Mesendoderm (in vitro differentiated cells): ENCODE data around the gene DPP3.
"Not testable (repeated sequence)": the region's sequence is repeated elsewhere in the genome, so short reads cannot be mapped to it uniquely, and the experiment has no call there.

ENCODE experiments used
- DNase-seq: peaks from one replicate; pipeline ENCODE4 v3.0.0; 2013
- H2AK5ac ChIP-seq: 2 replicates; pipeline ENCODE4 v1.6.1; 2013; ENCODE audit warnings: low read length, inconsistent platforms
- H2BK120ac ChIP-seq: 2 replicates; pipeline ENCODE4 v1.6.1; 2013; ENCODE audit warnings: low read depth, mild to moderate bottlenecking, low read length, moderate library complexity, mixed read lengths
- H2BK15ac ChIP-seq: replicated peaks from 2 replicates; pipeline ENCODE4 v1.6.1; 2013; ENCODE audit warnings: low read depth, mild to moderate bottlenecking, moderate library complexity
- H2BK5ac ChIP-seq: 2 replicates; pipeline ENCODE4 v1.6.1; 2013; ENCODE audit warnings: low read length, inconsistent platforms
- H3K18ac ChIP-seq: 2 replicates; pipeline ENCODE4 v1.6.1; 2013; ENCODE audit warnings: mild to moderate bottlenecking, low read length, mixed read lengths
- H3K23ac ChIP-seq: one replicate; pipeline ENCODE4 v1.6.1; 2013; ENCODE audit warnings: low read length
- H3K27ac ChIP-seq: 2 replicates; pipeline ENCODE4 v1.5.1; 2013; ENCODE audit warnings: low read depth, mild to moderate bottlenecking, inconsistent platforms, low read length, moderate library complexity
- H3K27me3 ChIP-seq: 2 replicates; pipeline ENCODE4 v1.6.1; 2013; ENCODE audit warnings: low read length, control low read depth, mild to moderate bottlenecking, inconsistent platforms; ENCODE audit not compliant: insufficient read depth, poor library complexity
- H3K36me3 ChIP-seq: 2 replicates; pipeline ENCODE4 v1.6.1; 2013; ENCODE audit warnings: low read length, inconsistent platforms; ENCODE audit not compliant: control insufficient read depth, insufficient read depth
- H3K4ac ChIP-seq: one replicate; pipeline ENCODE4 v1.6.1; 2013; ENCODE audit warnings: low read depth, mild to moderate bottlenecking, low read length, moderate library complexity
- H3K4me1 ChIP-seq: 2 replicates; pipeline ENCODE4 v1.6.1; 2013; ENCODE audit warnings: low read depth, low read length, inconsistent platforms; ENCODE audit not compliant: control insufficient read depth
- H3K4me2 ChIP-seq: 2 replicates; pipeline ENCODE4 v1.6.1; 2013; ENCODE audit warnings: low read length
- H3K4me3 ChIP-seq: 2 replicates; pipeline ENCODE4 v1.5.1; 2013; ENCODE audit warnings: mild to moderate bottlenecking, low read length
- H3K56ac ChIP-seq: one replicate; pipeline ENCODE4 v1.6.1; 2013; ENCODE audit warnings: low read length
- H3K79me1 ChIP-seq: 2 replicates; pipeline ENCODE4 v1.6.1; 2013; ENCODE audit warnings: low read length, inconsistent platforms
- H3K79me2 ChIP-seq: 2 replicates; pipeline ENCODE4 v1.6.1; 2013; ENCODE audit warnings: mild to moderate bottlenecking, low read length; ENCODE audit not compliant: control insufficient read depth, insufficient read depth
- H3K9ac ChIP-seq: 2 replicates; pipeline ENCODE4 v1.6.1; 2013; ENCODE audit warnings: low read length, inconsistent platforms
- H4K5ac ChIP-seq: one replicate; pipeline ENCODE4 v1.6.1; 2013; ENCODE audit warnings: low read length
- H4K8ac ChIP-seq: one replicate; pipeline ENCODE4 v1.6.1; 2013; ENCODE audit warnings: low read depth, mild to moderate bottlenecking, control low read depth, low read length, moderate library complexity
- WGBS: extraction: QIAGEN DNeasy Blood & Tissue Kit; methylation state at CpG from one replicate; pipeline ENCODE4 v1.1.7; 2013; ENCODE audit warnings: low lambda C conversion rate, missing lambda C conversion rate; ENCODE audit not compliant: insufficient coverage; ENCODE audit errors: extremely low coverage; 5-methylcytosine and 5-hydroxymethylcytosine counted together

The DPP3 gene

DNA sequence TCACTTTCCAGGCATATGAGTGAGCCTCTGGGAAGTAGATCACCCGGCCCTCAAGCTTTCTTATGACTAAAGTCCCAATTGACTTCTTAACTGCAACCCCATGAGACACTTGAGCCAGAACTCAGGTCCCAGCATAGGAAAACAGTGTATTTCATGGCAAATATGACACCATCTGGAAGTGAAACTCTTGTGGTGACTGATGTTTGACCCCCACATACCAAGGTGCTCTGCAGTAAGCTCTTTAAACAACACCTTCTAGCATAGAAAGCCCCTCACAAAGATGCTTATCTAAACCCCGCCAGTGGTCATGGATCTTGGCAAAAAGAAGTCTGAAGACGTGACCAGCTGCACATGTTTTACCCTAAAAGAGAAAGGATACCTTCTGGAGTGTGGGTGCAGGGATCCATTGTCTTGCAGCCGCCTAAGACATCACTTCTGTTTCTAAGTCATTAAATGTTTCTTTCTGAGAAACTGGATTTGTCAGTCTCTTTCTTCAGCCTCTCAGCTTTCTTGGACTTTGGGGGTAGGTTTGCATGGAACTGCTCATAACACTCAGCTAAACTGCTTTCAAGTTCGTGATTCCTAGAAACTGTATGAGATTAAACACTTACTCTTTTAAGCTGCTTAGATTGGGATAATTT, 21.0 kb upstream of the DPP3 start:
- H2BK15ac ChIP-seq = no peak overlapping the region
- no peak overlapping the region for H4K5ac ChIP-seq
- H3K4me3 ChIP-seq = no peak overlapping the region
- no peak overlapping the region for H3K27ac ChIP-seq
- H3K36me3 ChIP-seq = no peaks in the 10 kb centered on the region
- no peak overlapping the region for H2BK5ac ChIP-seq
- no peak overlapping the region for H3K18ac ChIP-seq
- no peaks in the 10 kb centered on the region for H3K27me3 ChIP-seq
- H3K79me2 ChIP-seq = no peaks in the 10 kb centered on the region
- H3K4me1 ChIP-seq = no peaks in the 10 kb centered on the region
- H3K23ac ChIP-seq = no peak overlapping the region
- H2AK5ac ChIP-seq = no peak overlapping the region
- no peak for DNase-seq
- no CpG with 5 or more reads among the region's 5 CpGs for whole genome bisulfite sequencing
- no peaks in the 10 kb centered on the region for H3K79me1 ChIP-seq
- no peak overlapping the region for H3K4ac ChIP-seq
- no peak overlapping the region for H2BK120ac ChIP-seq
- H3K9ac ChIP-seq = no peak overlapping the region
- no peak overlapping the region for H4K8ac ChIP-seq
- H3K4me2 ChIP-seq = no peak overlapping the region
- no peak overlapping the region for H3K56ac ChIP-seq

DNA sequence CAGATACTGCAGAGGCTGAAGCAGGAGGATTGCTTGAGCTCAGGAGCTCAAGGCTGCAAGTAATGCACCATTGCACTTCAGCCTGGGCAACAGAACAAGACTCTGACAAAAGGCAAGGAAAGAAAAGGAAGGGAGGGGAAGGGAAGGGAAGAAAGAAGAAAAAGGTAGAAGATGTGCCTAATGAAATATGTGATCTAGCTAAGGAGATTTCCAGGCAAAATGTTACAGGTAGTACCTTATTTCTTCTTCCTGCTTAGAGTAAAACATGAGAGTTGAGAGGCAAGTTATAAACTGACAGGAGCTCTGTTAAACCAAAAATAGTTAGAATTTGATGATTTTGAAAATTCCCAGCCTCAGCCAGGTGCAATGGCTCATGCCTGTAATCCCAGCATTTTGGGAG, 18.2 kb upstream of the DPP3 start:
- Histone ChIP-seq H3K18ac (no peak overlapping the region), H2BK15ac (no peak overlapping the region), H3K4ac (no peak overlapping the region), H3K23ac (no peak overlapping the region), H3K36me3 (no peaks in the 10 kb centered on the region), H3K56ac (no peak overlapping the region), H3K27ac (no peak overlapping the region), H2BK120ac (no peak overlapping the region), H3K4me1 (peaks cover 2% of the 10 kb centered on the region), H4K5ac (no peak overlapping the region), H3K27me3 (no peaks in the 10 kb centered on the region), H3K9ac (no peak overlapping the region), H3K4me2 (no peak overlapping the region), H4K8ac (no peak overlapping the region), H2BK5ac (no peak overlapping the region), H2AK5ac (no peak overlapping the region), H3K79me1 (no peaks in the 10 kb centered on the region), H3K79me2 (no peaks in the 10 kb centered on the region), H3K4me3 (no peak overlapping the region)
- no peak for DNase-seq

DNA sequence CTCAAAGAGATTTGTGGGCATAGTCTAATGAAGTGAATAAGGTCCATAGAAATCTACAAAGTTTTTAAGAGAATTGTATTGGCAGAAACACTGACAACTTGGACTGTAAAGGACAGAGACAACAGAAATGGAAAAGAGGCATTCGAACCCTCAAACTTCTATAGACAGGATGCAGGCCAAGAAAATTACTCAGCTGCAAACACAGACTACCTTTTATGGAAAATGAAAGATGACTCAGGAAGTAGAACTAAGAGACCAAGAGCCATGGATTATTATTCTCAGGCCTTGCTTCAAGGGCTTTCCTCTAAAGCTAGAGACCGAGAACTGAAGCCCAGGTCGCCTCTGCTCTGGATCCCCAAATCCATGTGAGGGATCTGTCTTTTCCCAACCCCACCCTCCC, 17.3 kb upstream of the DPP3 start:
- Histone ChIP-seq H3K9ac (no peak overlapping the region), H3K27me3 (no peaks in the 10 kb centered on the region)

DNA sequence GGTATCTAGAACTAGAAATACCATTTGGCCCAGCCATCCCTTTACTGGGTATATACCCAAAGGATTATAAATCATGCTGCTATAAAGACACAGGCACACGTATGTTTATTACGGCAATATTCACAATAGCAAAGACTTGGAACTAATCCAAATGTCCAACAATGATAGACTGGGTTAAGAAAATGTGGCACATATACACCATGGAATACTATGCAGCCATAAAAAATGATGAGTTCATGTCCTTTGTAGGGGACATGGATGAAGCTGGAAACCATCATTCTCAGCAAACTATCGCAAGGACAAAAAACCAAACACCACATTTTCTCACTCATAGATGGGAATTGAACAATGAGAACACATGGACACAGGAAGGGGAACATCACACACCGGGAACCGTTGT, 16.1 kb upstream of the DPP3 start:
- H3K23ac ChIP-seq, H3K4me3 ChIP-seq, H3K18ac ChIP-seq, H3K36me3 ChIP-seq, H3K4ac ChIP-seq, H4K8ac ChIP-seq, H2AK5ac ChIP-seq, H3K27ac ChIP-seq, H2BK5ac ChIP-seq, H2BK15ac ChIP-seq, H3K56ac ChIP-seq, H3K4me2 ChIP-seq, H3K79me1 ChIP-seq, H3K79me2 ChIP-seq, H2BK120ac ChIP-seq, H3K4me1 ChIP-seq, H3K9ac ChIP-seq, H3K27me3 ChIP-seq, H4K5ac ChIP-seq, DNase-seq: not testable (repeated sequence)
- no CpG with 5 or more reads among the region's 5 CpGs for WGBS

More for the DNA sequence above, 17.3 kb upstream of the DPP3 start:
- H3K79me1 ChIP-seq = no peaks in the 10 kb centered on the region
- no peak overlapping the region for H3K4me2 ChIP-seq
- H2BK5ac ChIP-seq = no peak overlapping the region
- no peak overlapping the region for H4K8ac ChIP-seq
- no peaks in the 10 kb centered on the region for H3K79me2 ChIP-seq
- H3K36me3 ChIP-seq = no peaks in the 10 kb centered on the region
- DNase-seq = no peak
- no peak overlapping the region for H3K27ac ChIP-seq
- no peak overlapping the region for H3K4ac ChIP-seq
- H3K18ac ChIP-seq = no peak overlapping the region
- H3K56ac ChIP-seq = no peak overlapping the region
- H2BK15ac ChIP-seq = no peak overlapping the region
- H2BK120ac ChIP-seq = no peak overlapping the region
- no peak overlapping the region for H3K4me3 ChIP-seq
- H3K23ac ChIP-seq = no peak overlapping the region
- H2AK5ac ChIP-seq = no peak overlapping the region
- H4K5ac ChIP-seq = no peak overlapping the region
- no CpG with 5 or more reads among the region's 3 CpGs for WGBS
- peaks cover 6% of the 10 kb centered on the region for H3K4me1 ChIP-seq

DNA sequence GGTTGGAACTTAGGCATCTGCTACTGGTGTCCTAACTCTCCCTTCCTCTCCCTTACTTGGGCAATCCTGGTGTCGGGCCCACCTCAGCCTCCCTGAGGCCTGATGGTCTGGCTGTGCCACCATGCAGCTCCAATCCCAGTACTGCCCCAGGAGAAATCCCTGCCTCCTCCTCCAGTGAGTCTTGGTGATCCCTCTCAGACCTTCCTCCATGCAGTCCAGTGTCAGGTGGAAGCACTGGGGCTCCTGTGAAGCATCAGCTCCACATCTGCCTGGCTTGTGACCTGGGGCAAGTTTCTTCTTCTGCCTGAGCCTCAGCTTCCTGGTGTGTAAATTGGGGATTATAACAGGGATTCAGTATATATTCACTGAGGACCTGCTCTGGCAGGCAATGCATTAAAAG, 15.3 kb upstream of the DPP3 start:
- no peaks in the 10 kb centered on the region for H3K79me2 ChIP-seq
- H3K56ac ChIP-seq = no peak overlapping the region
- H4K8ac ChIP-seq = no peak overlapping the region
- no peak overlapping the region for H3K4ac ChIP-seq
- no CpG with 5 or more reads among the region's 1 CpG for WGBS
- H3K27ac ChIP-seq = no peak overlapping the region
- no peak overlapping the region for H3K9ac ChIP-seq
- no peak overlapping the region for H3K4me3 ChIP-seq
- no peak overlapping the region for H2BK120ac ChIP-seq
- H3K18ac ChIP-seq = no peak overlapping the region
- no peak overlapping the region for H2BK15ac ChIP-seq
- no peak overlapping the region for H3K4me2 ChIP-seq
- H3K79me1 ChIP-seq = no peaks in the 10 kb centered on the region
- no peak for DNase-seq
- no peak overlapping the region for H2AK5ac ChIP-seq
- no peak overlapping the region for H3K23ac ChIP-seq
- H4K5ac ChIP-seq = no peak overlapping the region
- H3K27me3 ChIP-seq = no peaks in the 10 kb centered on the region
- peaks cover 8% of the 10 kb centered on the region for H3K4me1 ChIP-seq
- no peaks in the 10 kb centered on the region for H3K36me3 ChIP-seq
- H2BK5ac ChIP-seq = no peak overlapping the region
